GM21737 (cell line): ENCODE data around the gene AKNAD1.
"Not testable (repeated sequence)": the region's sequence is repeated elsewhere in the genome, so short reads cannot be mapped to it uniquely, and the experiment has no call there.

Experiments used
- ATAC-seq: cut with Tn5 transposase; IDR thresholded peaks from one replicate; pipeline ENCODE4 v1.9.1; 2021; ENCODE audit warnings: mild to moderate bottlenecking, moderate library complexity; ENCODE audit not compliant: unreplicated experiment

AKNAD1 gene

GRCh38 chr1:108856994-108857393 is at the start of gene AKNAD1:
Gene AKNAD1 (minus strand): TSS chr1:108857094. CDS start chr1:108852664, 4,430 bp downstream.
- no peak for ATAC-seq

GRCh38 chr1:108901106-108901505 is 44.2 kb upstream of the AKNAD1 start:
- no peak for ATAC-seq

GRCh38 chr1:108897865-108898720 is 41.2 kb upstream of the AKNAD1 start:
- no peak for ATAC-seq

- no peak for ATAC-seq
Measured at GRCh38 chr1:108896146-108897145, 39.6 kb upstream of the AKNAD1 start.

GRCh38 chr1:108893141-108893530 is 36.2 kb upstream of the AKNAD1 start:
- ATAC-seq = no peak

GRCh38 chr1:108892356-108893140 is 35.7 kb upstream of the AKNAD1 start:
- no peak for ATAC-seq

GRCh38 chr1:108889706-108890384 is 33.0 kb upstream of the AKNAD1 start:
- ATAC-seq = no peak

- ATAC-seq = not testable (repeated sequence)
Measured at GRCh38 chr1:108889006-108889645, 32.2 kb upstream of the AKNAD1 start.

GRCh38 chr1:108886292-108886691 is 29.4 kb upstream of the AKNAD1 start:
- ATAC-seq = no peak

GRCh38 chr1:108884968-108885367 is 28.1 kb upstream of the AKNAD1 start:
- no peak for ATAC-seq

- no peak for ATAC-seq
Measured at GRCh38 chr1:108882837-108883236, 25.9 kb upstream of the AKNAD1 start.

- ATAC-seq = no peak
Measured at GRCh38 chr1:108881369-108881768, 24.5 kb upstream of the AKNAD1 start.

- ATAC-seq = no peak
Measured at GRCh38 chr1:108880850-108881249, 24.0 kb upstream of the AKNAD1 start.

GRCh38 chr1:108878678-108879077 is 21.8 kb upstream of the AKNAD1 start:
- no peak for ATAC-seq

GRCh38 chr1:108878160-108878469 is 21.2 kb upstream of the AKNAD1 start:
- ATAC-seq = no peak

- ATAC-seq = no peak
Measured at GRCh38 chr1:108877348-108878159, 20.7 kb upstream of the AKNAD1 start.

GRCh38 chr1:108871050-108871724 is 14.3 kb upstream of the AKNAD1 start:
- ATAC-seq = no peak

GRCh38 chr1:108865316-108865910 is 8.5 kb upstream of the AKNAD1 start:
- no peak for ATAC-seq
